IMR-90 (cell line): ENCODE data around the gene TSPAN14. TPM values are rescaled to one million over a fixed set of nuclear protein-coding genes. Genes with fewer than 3 reads are reported as not detected.

Source experiments
- ATAC-seq: fragments of 200-7000 bp; cut with Tn5 transposase; 2 replicates; pipeline ENCODE4 v1.9.1; 2020; ENCODE audit warnings: low read depth, mild to moderate bottlenecking, moderate library complexity
- BruUV-seq: library from RNA; stranded (reverse); fragments of 400-500 nt; replicated peaks from 2 replicates; lab custom pipeline; 2021; lab: Mats Ljungman, UMichigan
- CTCF ChIA-PET: fragments of 300-600 bp; formaldehyde crosslinking; extraction: SDS; loops from one replicate; lab custom pipeline; 2021; ENCODE audit warnings: antibody characterized with exemption; lab: Yijun Ruan, JAX
- POLR2A ChIA-PET: fragments of 300-600 bp; sonication (Branson Sonifier 250); formaldehyde crosslinking; loops from one replicate; lab custom pipeline; 2022; ENCODE audit warnings: antibody characterized with exemption; ENCODE audit not compliant: unreplicated experiment; lab: Charles Lee
- DNase-seq: peaks from one replicate; pipeline ENCODE4 v3.0.0; 2013
- H2AFZ ChIP-seq: replicated peaks from 2 replicates; pipeline ENCODE3; 2013; ENCODE audit warnings: low read length, mild to moderate bottlenecking; ENCODE audit not compliant: poor library complexity
- H2AK5ac ChIP-seq: 2 replicates; pipeline ENCODE4 v1.6.1; 2013; ENCODE audit warnings: low read depth, low read length, inconsistent platforms
- H2AK9ac ChIP-seq: replicated peaks from 2 replicates; pipeline ENCODE3; 2013; ENCODE audit warnings: mild to moderate bottlenecking, low read depth, low read length, moderate library complexity; ENCODE audit not compliant: poor library complexity
- H2BK120ac ChIP-seq: 2 replicates; pipeline ENCODE4 v1.6.1; 2013; ENCODE audit warnings: low read depth, low read length, inconsistent platforms
- H2BK15ac ChIP-seq: 3 replicates; pipeline ENCODE4 v1.6.1; 2013; ENCODE audit warnings: low read depth, low read length, inconsistent platforms
- H2BK20ac ChIP-seq: 2 replicates; pipeline ENCODE4 v1.6.1; 2013; ENCODE audit warnings: low read depth, mild to moderate bottlenecking, inconsistent platforms, low read length, moderate library complexity
- H2BK5ac ChIP-seq: 2 replicates; pipeline ENCODE4 v1.6.1; 2013; ENCODE audit warnings: mild to moderate bottlenecking, low read depth, low read length, inconsistent platforms; ENCODE audit not compliant: poor library complexity, severe bottlenecking
- H3K14ac ChIP-seq: replicated peaks from 2 replicates; pipeline ENCODE4 v1.6.1; 2013; ENCODE audit warnings: low read depth, low read length, inconsistent platforms
- H3K18ac ChIP-seq: 2 replicates; pipeline ENCODE4 v1.6.1; 2013; ENCODE audit warnings: low read depth, low read length, control low read depth
- H3K23ac ChIP-seq: 2 replicates; pipeline ENCODE4 v1.6.1; 2013; ENCODE audit warnings: low read depth, low read length, inconsistent platforms
- H3K27ac ChIP-seq: 2 replicates; pipeline ENCODE4 v1.5.1; 2013; ENCODE audit warnings: mild to moderate bottlenecking, control low read depth, low read length; ENCODE audit not compliant: insufficient read depth
- H3K27me3 ChIP-seq: 2 replicates; pipeline ENCODE4 v1.6.1; 2013; ENCODE audit warnings: low read length; ENCODE audit not compliant: control insufficient read depth, insufficient read depth
- H3K36me3 ChIP-seq: 2 replicates; pipeline ENCODE4 v1.6.1; 2013; ENCODE audit warnings: low read length, mixed read lengths; ENCODE audit not compliant: control insufficient read depth, insufficient read depth
- H3K4ac ChIP-seq: 2 replicates; pipeline ENCODE4 v1.6.1; 2013; ENCODE audit warnings: low read depth, low read length, inconsistent platforms
- H3K4me1 ChIP-seq: 2 replicates; pipeline ENCODE4 v1.6.1; 2013; ENCODE audit warnings: low read length, mixed read lengths; ENCODE audit not compliant: control insufficient read depth, insufficient read depth
- H3K4me2 ChIP-seq: 2 replicates; pipeline ENCODE4 v1.6.1; 2013; ENCODE audit warnings: low read depth, mild to moderate bottlenecking, control low read depth, low read length, moderate library complexity
- H3K4me3 ChIP-seq: 2 replicates; pipeline ENCODE4 v1.5.1; 2013; ENCODE audit warnings: low read depth, mild to moderate bottlenecking, control low read depth, low read length, moderate library complexity; ENCODE audit not compliant: insufficient read depth
- H3K56ac ChIP-seq: 2 replicates; pipeline ENCODE4 v1.6.1; 2013; ENCODE audit warnings: low read length, inconsistent platforms; ENCODE audit not compliant: insufficient read depth; ENCODE audit errors: extremely low read depth
- H3K79me1 ChIP-seq, 2 experiments: 2 replicates each; pipeline ENCODE4 v1.6.1; 2013; ENCODE audit warnings: low read length in 2 of 2, inconsistent platforms in 1 of 2, low read depth in 1 of 2
- H3K9ac ChIP-seq: 2 replicates; pipeline ENCODE4 v1.6.1; 2013; ENCODE audit warnings: low read depth, low read length, control low read depth
- H3K9me1 ChIP-seq: 2 replicates; pipeline ENCODE4 v1.6.1; 2013; ENCODE audit warnings: low read length, inconsistent platforms; ENCODE audit not compliant: insufficient read depth
- H3K9me3 ChIP-seq: 2 replicates; pipeline ENCODE4 v1.6.1; 2013; ENCODE audit warnings: low read length; ENCODE audit not compliant: control insufficient read depth, insufficient read depth
- H4K20me1 ChIP-seq: 2 replicates; pipeline ENCODE4 v1.6.1; 2013; ENCODE audit warnings: low read length, inconsistent platforms; ENCODE audit not compliant: insufficient read depth
- H4K5ac ChIP-seq: 2 replicates; pipeline ENCODE4 v1.6.1; 2013; ENCODE audit warnings: mild to moderate bottlenecking, low read depth, low read length, control low read depth
- H4K8ac ChIP-seq, 2 experiments: 2 replicates each; pipeline ENCODE4 v1.6.1; 2013; ENCODE audit warnings: low read depth in 2 of 2, low read length in 2 of 2, control low read depth in 1 of 2, inconsistent platforms in 1 of 2
- H4K91ac ChIP-seq: 2 replicates; pipeline ENCODE4 v1.6.1; 2013; ENCODE audit warnings: low read depth, low read length, inconsistent platforms; ENCODE audit not compliant: insufficient read depth
- CEBPB ChIP-seq: IDR thresholded peaks from 2 replicates; pipeline ENCODE4 v1.6.1; 2012; ENCODE audit warnings: low read depth, low read length, improper control_type of control experiment
- RCOR1 ChIP-seq: IDR thresholded peaks from 2 replicates; pipeline ENCODE4 v1.6.1; 2012; ENCODE audit warnings: mild to moderate bottlenecking, low read length, improper control_type of control experiment; ENCODE audit not compliant: insufficient replicate concordance
- WGBS, 2 experiments: methylation state at CpG; one replicate each; pipeline versions ENCODE4 v1.1.5 to v1.1.7; 2013; ENCODE audit warnings: missing lambda C conversion rate in 2 of 2; ENCODE audit not compliant: insufficient read length in 1 of 2; ENCODE audit errors: extremely low coverage in 2 of 2; 5-methylcytosine and 5-hydroxymethylcytosine counted together
- dilution Hi-C: fragments of 300-500 bp; cut with HindIII; formaldehyde crosslinking; loops from one replicate; pipeline ENCODE4 v1.14.3; 2018; ENCODE audit warnings: low sequenced_read_pairs; ENCODE audit not compliant: unreplicated experiment
- in situ Hi-C: fragments of 300-500 bp; cut with MboI; formaldehyde crosslinking; loops from 3 replicates; pipeline ENCODE4 v1.14.3; 2019; ENCODE audit warnings: low sequenced_read_pairs, inconsistent platforms, mixed read lengths
- intact Hi-C: fragments of 100-400 bp; cut with micrococcal nuclease; formaldehyde crosslinking; loops from 2 replicates; pipeline ENCODE4 v1.10.0; 2022
- polyA plus RNA-seq, 3 experiments: library from polyadenylated mRNA; depleted of rRNA; stranded (reverse); fragments of >200 nt; gene quantifications; 2 replicates each; pipeline ENCODE4 v1.2.3, GENCODE V29; 2012; ENCODE audit warnings: low replicate concordance in 1 of 3
- total RNA-seq: library from RNA; depleted of rRNA; stranded (reverse); fragments of >200 nt; gene quantifications from 2 replicates; pipeline ENCODE4 v1.2.3, GENCODE V29; 2012
- TF ChIP-seq, protein P1 (sequence below): fragments of 150-350 bp; IDR thresholded peaks from 2 replicates; pipeline ENCODE4 v1.6.1; 2016; ENCODE audit warnings: low read depth, mild to moderate bottlenecking, low read length, moderate library complexity, borderline replicate concordance
- TF ChIP-seq, protein P2 (sequence below): conservative IDR thresholded peaks from 2 replicates; pipeline ENCODE4 v1.5.1; 2012; ENCODE audit warnings: mild to moderate bottlenecking, low read depth, low read length, improper control_type of control experiment

The TSPAN14 gene
- total and polyA plus RNA-seq, 2 of the 4 experiments (the other 2 are of a cell fraction), result 18.5 to 43.0 TPM

DNA sequence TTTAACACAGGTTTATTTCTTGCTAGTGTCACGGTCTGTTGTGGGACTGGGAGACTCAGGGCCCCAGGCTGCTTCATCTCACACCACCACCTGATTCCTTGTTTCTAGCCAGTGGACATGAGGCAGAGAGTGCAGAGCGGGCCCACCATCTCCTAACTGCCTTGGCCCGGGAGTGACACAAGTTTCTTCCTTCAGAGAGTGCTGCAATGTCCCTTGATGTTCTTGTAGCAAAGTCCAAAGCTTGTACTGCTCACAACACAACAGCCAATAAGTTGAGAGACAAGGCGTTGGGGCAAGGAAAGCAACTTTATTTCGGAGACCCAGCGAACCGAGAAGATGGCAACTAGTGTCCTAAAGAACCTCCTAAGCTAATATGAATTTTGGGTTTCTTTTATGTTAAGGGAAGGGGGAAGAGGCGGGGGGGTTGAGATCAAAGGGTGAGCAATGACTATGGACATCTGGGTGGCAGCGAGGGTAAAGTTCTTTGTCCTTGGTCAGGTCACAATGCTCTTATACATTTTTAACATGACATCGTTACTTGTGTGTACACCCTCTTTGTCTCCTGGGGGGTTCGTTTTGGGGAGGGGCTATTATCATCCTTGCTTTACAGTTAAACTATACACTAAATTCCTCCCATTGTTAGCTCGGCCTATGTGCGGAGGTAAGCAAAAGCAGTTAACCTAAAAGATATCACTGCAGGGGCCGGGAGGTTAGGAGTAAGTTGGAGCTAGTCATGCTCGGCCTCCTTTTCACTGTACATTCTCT is 115.2 kb downstream of the TSPAN14 start:
- no TSS peak for BruUV-seq
- Histone ChIP-seq H3K4ac (no peak overlapping the region), H2BK20ac (no peak overlapping the region), H3K9me1 (no peaks in the 10 kb centered on the region), H3K4me1 (no peaks in the 10 kb centered on the region), H2BK120ac (no peak overlapping the region), H4K8ac (no peak overlapping the region), H3K23ac (no peak overlapping the region), H3K79me1 (no peaks in the 10 kb centered on the region), H3K18ac (no peak overlapping the region), H2BK5ac (no peak overlapping the region), H4K5ac (no peak overlapping the region), H2AK5ac (no peak overlapping the region), H3K14ac (no peak overlapping the region), H3K36me3 (no peaks in the 10 kb centered on the region), H3K27me3 (no peaks in the 10 kb centered on the region; the same call in 1 of the 2 replicates), H2AK9ac (no peak overlapping the region), H4K20me1 (no peaks in the 10 kb centered on the region), H3K27ac (no peak overlapping the region), H3K4me3 (no peak overlapping the region), H2AFZ (no peak overlapping the region), H3K56ac (no peak overlapping the region), H2BK15ac (no peak overlapping the region), H3K9me3 (no peaks in the 10 kb centered on the region), H4K91ac (no peak overlapping the region), H3K9ac (no peak overlapping the region), H3K4me2 (no peak overlapping the region)
- CTCF ChIA-PET, result no interaction called here
- in situ Hi-C loops (no loop called here), dilution Hi-C loops (no loop called here), intact Hi-C loops (no loop called here)
- DNase-seq (no peak), ATAC-seq (no peak)
- WGBS, 2 experiments, result no CpG with 5 or more reads among the region's 15 CpGs
- POLR2A ChIA-PET, result no interaction called here
- TF ChIP-seq RCOR1 (no peak), CEBPB (no peak)
- TF ChIP-seq, protein P1, sequence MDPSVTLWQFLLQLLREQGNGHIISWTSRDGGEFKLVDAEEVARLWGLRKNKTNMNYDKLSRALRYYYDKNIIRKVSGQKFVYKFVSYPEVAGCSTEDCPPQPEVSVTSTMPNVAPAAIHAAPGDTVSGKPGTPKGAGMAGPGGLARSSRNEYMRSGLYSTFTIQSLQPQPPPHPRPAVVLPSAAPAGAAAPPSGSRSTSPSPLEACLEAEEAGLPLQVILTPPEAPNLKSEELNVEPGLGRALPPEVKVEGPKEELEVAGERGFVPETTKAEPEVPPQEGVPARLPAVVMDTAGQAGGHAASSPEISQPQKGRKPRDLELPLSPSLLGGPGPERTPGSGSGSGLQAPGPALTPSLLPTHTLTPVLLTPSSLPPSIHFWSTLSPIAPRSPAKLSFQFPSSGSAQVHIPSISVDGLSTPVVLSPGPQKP, result no peak
- TF ChIP-seq, protein P2, sequence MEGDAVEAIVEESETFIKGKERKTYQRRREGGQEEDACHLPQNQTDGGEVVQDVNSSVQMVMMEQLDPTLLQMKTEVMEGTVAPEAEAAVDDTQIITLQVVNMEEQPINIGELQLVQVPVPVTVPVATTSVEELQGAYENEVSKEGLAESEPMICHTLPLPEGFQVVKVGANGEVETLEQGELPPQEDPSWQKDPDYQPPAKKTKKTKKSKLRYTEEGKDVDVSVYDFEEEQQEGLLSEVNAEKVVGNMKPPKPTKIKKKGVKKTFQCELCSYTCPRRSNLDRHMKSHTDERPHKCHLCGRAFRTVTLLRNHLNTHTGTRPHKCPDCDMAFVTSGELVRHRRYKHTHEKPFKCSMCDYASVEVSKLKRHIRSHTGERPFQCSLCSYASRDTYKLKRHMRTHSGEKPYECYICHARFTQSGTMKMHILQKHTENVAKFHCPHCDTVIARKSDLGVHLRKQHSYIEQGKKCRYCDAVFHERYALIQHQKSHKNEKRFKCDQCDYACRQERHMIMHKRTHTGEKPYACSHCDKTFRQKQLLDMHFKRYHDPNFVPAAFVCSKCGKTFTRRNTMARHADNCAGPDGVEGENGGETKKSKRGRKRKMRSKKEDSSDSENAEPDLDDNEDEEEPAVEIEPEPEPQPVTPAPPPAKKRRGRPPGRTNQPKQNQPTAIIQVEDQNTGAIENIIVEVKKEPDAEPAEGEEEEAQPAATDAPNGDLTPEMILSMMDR, result no peak
